Measurements from ENCODE around the gene NRBF2.

DNA sequence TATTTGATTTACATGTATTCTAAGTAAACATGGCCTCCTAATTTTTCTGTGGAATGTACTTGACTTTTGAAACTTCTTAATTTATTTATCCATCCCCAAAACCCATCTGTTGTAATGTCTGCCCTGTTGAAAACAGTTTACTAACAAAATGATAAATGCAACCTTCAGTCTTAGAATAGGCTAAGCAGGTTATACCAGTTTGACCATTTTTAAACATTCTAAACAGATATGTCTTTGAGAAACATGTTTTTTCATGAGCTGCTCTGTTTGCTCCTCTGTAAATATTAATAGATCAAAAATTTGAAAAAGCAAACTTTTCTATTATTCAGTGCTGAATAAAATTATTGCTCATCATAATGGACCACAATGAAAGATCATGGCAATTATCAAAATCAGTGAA lies 33.4 kb upstream of the NRBF2 start:
- TF ChIP-seq POLR2A (IDR thresholded peaks at IDR 0.05) = no peak
- TF ChIP-seq, protein P1, sequence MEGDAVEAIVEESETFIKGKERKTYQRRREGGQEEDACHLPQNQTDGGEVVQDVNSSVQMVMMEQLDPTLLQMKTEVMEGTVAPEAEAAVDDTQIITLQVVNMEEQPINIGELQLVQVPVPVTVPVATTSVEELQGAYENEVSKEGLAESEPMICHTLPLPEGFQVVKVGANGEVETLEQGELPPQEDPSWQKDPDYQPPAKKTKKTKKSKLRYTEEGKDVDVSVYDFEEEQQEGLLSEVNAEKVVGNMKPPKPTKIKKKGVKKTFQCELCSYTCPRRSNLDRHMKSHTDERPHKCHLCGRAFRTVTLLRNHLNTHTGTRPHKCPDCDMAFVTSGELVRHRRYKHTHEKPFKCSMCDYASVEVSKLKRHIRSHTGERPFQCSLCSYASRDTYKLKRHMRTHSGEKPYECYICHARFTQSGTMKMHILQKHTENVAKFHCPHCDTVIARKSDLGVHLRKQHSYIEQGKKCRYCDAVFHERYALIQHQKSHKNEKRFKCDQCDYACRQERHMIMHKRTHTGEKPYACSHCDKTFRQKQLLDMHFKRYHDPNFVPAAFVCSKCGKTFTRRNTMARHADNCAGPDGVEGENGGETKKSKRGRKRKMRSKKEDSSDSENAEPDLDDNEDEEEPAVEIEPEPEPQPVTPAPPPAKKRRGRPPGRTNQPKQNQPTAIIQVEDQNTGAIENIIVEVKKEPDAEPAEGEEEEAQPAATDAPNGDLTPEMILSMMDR (IDR thresholded peaks at IDR 0.05 in 4 of 5, conservative IDR thresholded peaks at IDR 0.05 in 1 of 5) = no peak
